HL-60 (cell line): Measurements from ENCODE around the gene BUD31.

Experiments used
- CTCF ChIP-seq: IDR thresholded peaks from one replicate; pipeline ENCODE4 v1.5.1; 2011; ENCODE audit warnings: low read length, control low read depth, inconsistent platforms; ENCODE audit not compliant: insufficient read depth
- GABPA ChIP-seq: IDR thresholded peaks from 2 replicates; pipeline ENCODE4 v1.6.1; 2012; ENCODE audit warnings: low read depth
- POLR2AphosphoS5 ChIP-seq: IDR thresholded peaks from 2 replicates; pipeline ENCODE4 v1.6.1; 2012; ENCODE audit warnings: low read depth
- REST ChIP-seq: IDR thresholded peaks from 2 replicates; pipeline ENCODE4 v1.6.1; 2012; ENCODE audit warnings: low read depth; ENCODE audit not compliant: insufficient replicate concordance
- SPI1 ChIP-seq: IDR thresholded peaks from 2 replicates; pipeline ENCODE4 v1.6.1; 2012; ENCODE audit warnings: low read depth, mild to moderate bottlenecking, borderline replicate concordance

DNA sequence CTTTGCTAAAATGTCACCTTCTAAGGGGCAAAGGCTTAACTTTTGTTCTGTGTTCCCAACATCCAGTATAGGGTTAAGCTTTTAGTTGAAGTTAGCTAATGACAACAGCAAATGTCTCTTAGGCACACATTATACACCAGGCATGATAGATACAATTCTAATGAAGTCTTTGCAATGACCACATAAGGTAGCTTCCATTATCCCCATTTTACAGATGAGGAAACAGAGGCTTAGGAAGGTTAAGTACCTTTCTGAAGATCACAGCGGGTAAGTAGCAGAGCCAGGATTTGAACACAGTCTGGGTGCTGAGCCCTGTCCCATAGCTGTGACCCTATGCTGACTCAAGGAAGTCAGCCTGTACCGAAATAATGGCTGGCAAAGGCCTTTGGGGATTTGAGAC lies 1.9 kb downstream of the BUD31 start:
- TF ChIP-seq CTCF, result no peak
- TF ChIP-seq REST, result no peak
- TF ChIP-seq GABPA, result no peak
- TF ChIP-seq POLR2AphosphoS5, result no peak
- no peak for TF ChIP-seq SPI1
